K562 (cell line): ENCODE results near the gene ENTREP3. TPM values are rescaled to one million over a fixed set of nuclear protein-coding genes. Genes with fewer than 3 reads are reported as not detected.

Experiments
- CHD4 ChIP-seq: fragments of 200-600 bp; sonication (generic); IDR thresholded peaks from 3 replicates; pipeline ENCODE4 v1.6.1; 2012; ENCODE audit warnings: low read depth, mild to moderate bottlenecking, mixed read lengths, low read length, inconsistent platforms; ENCODE audit not compliant: insufficient read depth, insufficient replicate concordance, poor library complexity, severe bottlenecking
- CTBP1 ChIP-seq: fragments of 450-650 bp; IDR thresholded peaks from 2 replicates; pipeline ENCODE4 v1.6.1; 2016; ENCODE audit warnings: borderline replicate concordance
- GTF2A2 ChIP-seq: IDR thresholded peaks from 2 replicates; pipeline ENCODE4 v1.6.1; 2016; ENCODE audit warnings: mild to moderate bottlenecking, missing genetic modification characterization, missing compliant biosample characterization
- HINFP ChIP-seq: fragments of 450-650 bp; conservative IDR thresholded peaks from 2 replicates; pipeline ENCODE4 v1.6.1; 2016; ENCODE audit warnings: missing genetic modification characterization, low read depth, mild to moderate bottlenecking, control low read depth, missing compliant biosample characterization
- HMGXB4 ChIP-seq: sonication (generic); formaldehyde crosslinking; IDR thresholded peaks from 2 replicates; pipeline ENCODE4 v1.8.1; 2023; ENCODE audit warnings: mild to moderate bottlenecking, missing genetic modification reagents
- MBD2 ChIP-seq: sonication (generic); IDR thresholded peaks from 2 replicates; pipeline ENCODE4 v1.6.1; 2016; ENCODE audit warnings: low read depth, borderline replicate concordance
- MEIS2 ChIP-seq: fragments of 450-650 bp; IDR thresholded peaks from 2 replicates; pipeline ENCODE4 v1.6.1; 2014; ENCODE audit warnings: mild to moderate bottlenecking; ENCODE audit not compliant: partially characterized antibody
- PTRF ChIP-seq: fragments of 450-650 bp; IDR thresholded peaks from 2 replicates; pipeline ENCODE4 v1.6.1; 2016; ENCODE audit warnings: mild to moderate bottlenecking, missing genetic modification characterization, missing compliant biosample characterization
- SPI1 ChIP-seq: IDR thresholded peaks from 2 replicates; pipeline ENCODE4 v1.6.1; 2011; ENCODE audit warnings: low read depth, low read length, control low read depth, borderline replicate concordance
- SUPT5H ChIP-seq: fragments of 450-650 bp; IDR thresholded peaks from 2 replicates; pipeline ENCODE4 v1.6.1; 2016
- U2AF2 ChIP-seq: fragments of 200-400 bp; formaldehyde crosslinking; optimal IDR thresholded peaks from 2 replicates; pipeline ENCODE3; 2017; ENCODE audit warnings: low read depth, mild to moderate bottlenecking, low read length
- ZC3H8 ChIP-seq: fragments of 450-650 bp; IDR thresholded peaks from 2 replicates; pipeline ENCODE4 v1.6.1; 2017
- ZEB2 ChIP-seq: fragments of 450-650 bp; IDR thresholded peaks from 2 replicates; pipeline ENCODE4 v1.6.1; 2016
- ZNF449 ChIP-seq: fragments of 250-450 bp; sonication (Bioruptor Pico); IDR thresholded peaks from 2 replicates; pipeline ENCODE4 v1.8.0; 2022; ENCODE audit warnings: moderate library complexity, mild to moderate bottlenecking, inconsistent platforms
- polyA plus RNA-seq, 8 experiments: library from polyadenylated mRNA; depleted of rRNA in 4 of 8; stranded (reverse) in 5 of 8; unstranded in 3 of 8; fragments of >200 nt; fragmentation: Nextera tagmentation in 2 of 8; fragmentation: Illumina TruSeq in 1 of 8; extraction: Ambion mirVana in 2 of 8; extraction: Trizol in 1 of 8; gene quantifications; 2 replicates each; pipeline versions ENCODE4 v1.2.1 to v1.2.3, GENCODE V29; 2011 to 2014; ENCODE audit warnings: inconsistent platforms in 1 of 8, missing spikeins in 1 of 8
- total RNA-seq, 7 experiments: library from RNA; depleted of rRNA in 6 of 7; stranded (reverse); fragments of >200 nt in 6 of 7; fragmentation: Illumina TruSeq in 2 of 7; extraction: Trizol in 2 of 7; gene quantifications; 2 replicates each; pipeline versions ENCODE4 v1.2.1 to v1.2.3, GENCODE V29; 2011 to 2021; ENCODE audit warnings: low replicate concordance in 1 of 7
- TF ChIP-seq, protein P1 (sequence below): fragments of 250-450 bp; sonication (Bioruptor Pico); IDR thresholded peaks from 2 replicates; pipeline ENCODE4 v1.4.0; 2020; ENCODE audit warnings: mild to moderate bottlenecking, moderate library complexity
- TF ChIP-seq, protein P2 (sequence below): fragments of 250-450 bp; sonication (Bioruptor Pico); IDR thresholded peaks from 2 replicates; pipeline ENCODE4 v1.5.0; 2021

The ENTREP3 gene
- total and polyA plus RNA-seq, 9 of the 15 experiments (the other 6 are each of a cell fraction or from before 2014, with no cell fraction given): 1.9 to 41.8 (median 5.9) TPM

DNA sequence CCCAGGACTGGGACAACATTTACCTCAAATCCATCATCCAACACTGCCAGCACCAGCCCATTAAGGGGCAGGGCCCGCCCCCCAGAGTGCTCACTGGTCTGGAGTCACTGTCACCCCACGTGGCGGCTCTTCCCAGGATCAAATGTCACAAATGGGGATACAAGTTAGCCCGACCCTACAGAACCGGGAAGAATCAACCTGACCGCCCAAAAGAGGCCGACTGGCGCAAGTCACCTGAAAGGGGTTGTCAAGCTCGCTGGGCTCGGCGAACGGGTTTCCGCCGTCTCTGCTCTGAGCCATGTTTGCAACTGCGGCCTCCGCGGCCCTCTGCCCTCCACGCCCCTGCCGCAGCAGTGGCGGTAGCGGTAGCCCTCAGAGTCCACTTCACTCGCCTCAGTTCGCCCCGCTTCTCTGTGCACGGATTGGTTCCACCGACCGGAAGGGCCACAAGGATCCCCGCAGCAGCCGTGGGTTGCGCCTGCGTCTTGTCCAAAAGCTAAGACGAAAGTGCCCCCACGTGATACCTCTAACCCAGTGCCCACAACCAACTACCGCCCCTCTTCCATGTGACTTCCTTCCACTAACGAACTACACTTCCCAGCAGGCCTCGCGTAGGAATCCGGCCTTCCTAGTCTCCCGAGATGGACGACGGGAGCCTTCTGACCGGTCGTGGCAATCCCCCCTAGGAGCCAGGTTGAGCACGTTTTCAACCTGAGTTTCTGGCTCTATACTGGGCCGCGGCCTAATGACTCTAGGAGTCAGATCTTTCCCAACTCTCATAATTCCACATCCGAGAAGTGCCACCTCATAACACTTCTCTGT, 6.8 kb upstream of the ENTREP3 start, which contains the start of gene SCAMP3 (continued):
- TF ChIP-seq ZNF449 (CRISPR knock-in tag): no peak
- TF ChIP-seq, protein P1, sequence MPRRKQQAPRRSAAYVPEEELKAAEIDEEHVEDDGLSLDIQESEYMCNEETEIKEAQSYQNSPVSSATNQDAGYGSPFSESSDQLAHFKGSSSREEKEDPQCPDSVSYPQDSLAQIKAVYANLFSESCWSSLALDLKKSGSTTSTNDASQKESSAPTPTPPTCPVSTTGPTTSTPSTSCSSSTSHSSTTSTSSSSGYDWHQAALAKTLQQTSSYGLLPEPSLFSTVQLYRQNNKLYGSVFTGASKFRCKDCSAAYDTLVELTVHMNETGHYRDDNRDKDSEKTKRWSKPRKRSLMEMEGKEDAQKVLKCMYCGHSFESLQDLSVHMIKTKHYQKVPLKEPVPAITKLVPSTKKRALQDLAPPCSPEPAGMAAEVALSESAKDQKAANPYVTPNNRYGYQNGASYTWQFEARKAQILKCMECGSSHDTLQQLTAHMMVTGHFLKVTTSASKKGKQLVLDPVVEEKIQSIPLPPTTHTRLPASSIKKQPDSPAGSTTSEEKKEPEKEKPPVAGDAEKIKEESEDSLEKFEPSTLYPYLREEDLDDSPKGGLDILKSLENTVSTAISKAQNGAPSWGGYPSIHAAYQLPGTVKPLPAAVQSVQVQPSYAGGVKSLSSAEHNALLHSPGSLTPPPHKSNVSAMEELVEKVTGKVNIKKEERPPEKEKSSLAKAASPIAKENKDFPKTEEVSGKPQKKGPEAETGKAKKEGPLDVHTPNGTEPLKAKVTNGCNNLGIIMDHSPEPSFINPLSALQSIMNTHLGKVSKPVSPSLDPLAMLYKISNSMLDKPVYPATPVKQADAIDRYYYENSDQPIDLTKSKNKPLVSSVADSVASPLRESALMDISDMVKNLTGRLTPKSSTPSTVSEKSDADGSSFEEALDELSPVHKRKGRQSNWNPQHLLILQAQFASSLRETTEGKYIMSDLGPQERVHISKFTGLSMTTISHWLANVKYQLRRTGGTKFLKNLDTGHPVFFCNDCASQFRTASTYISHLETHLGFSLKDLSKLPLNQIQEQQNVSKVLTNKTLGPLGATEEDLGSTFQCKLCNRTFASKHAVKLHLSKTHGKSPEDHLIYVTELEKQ (CRISPR knock-in tag): peak; percentile 43; the same call in 1 of the 2 replicates
- TF ChIP-seq MEIS2: peak; percentile 41
- no peak for TF ChIP-seq HINFP (tag)
- TF ChIP-seq SUPT5H: peak; percentile 89
- TF ChIP-seq ZEB2: no peak
- TF ChIP-seq ZC3H8: no peak
- TF ChIP-seq HMGXB4 (CRISPR knock-in tag): no peak
- TF ChIP-seq CTBP1: no peak; the same call in 1 of the 2 replicates
- TF ChIP-seq GTF2A2 (tag): no peak
- peak; percentile 86 for TF ChIP-seq MBD2
- no peak for TF ChIP-seq U2AF2
- TF ChIP-seq, protein P2, sequence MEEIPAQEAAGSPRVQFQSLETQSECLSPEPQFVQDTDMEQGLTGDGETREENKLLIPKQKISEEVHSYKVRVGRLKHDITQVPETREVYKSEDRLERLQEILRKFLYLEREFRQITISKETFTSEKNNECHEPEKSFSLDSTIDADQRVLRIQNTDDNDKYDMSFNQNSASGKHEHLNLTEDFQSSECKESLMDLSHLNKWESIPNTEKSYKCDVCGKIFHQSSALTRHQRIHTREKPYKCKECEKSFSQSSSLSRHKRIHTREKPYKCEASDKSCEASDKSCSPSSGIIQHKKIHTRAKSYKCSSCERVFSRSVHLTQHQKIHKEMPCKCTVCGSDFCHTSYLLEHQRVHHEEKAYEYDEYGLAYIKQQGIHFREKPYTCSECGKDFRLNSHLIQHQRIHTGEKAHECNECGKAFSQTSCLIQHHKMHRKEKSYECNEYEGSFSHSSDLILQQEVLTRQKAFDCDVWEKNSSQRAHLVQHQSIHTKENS (CRISPR knock-in tag): peak; percentile 95
- TF ChIP-seq SPI1: peak; percentile 78; the same call in 1 of the 2 replicates
- TF ChIP-seq CHD4: no peak
- no peak for TF ChIP-seq PTRF (tag)
